GM18526 (cell line): ENCODE results near the gene RYR3.

Experiments
- POLR2A ChIP-seq: IDR thresholded peaks from 3 replicates; pipeline ENCODE4 v1.6.1; 2011; ENCODE audit not compliant: insufficient read length; ENCODE audit errors: extremely low read depth

RYR3 gene

GRCh38 chr15:33398555-33398954 is 87.8 kb downstream of the RYR3 start:
- no peak for TF ChIP-seq POLR2A

- no peak for TF ChIP-seq POLR2A
Observed at GRCh38 chr15:33400941-33401340, 90.2 kb downstream of the RYR3 start.

- no peak for TF ChIP-seq POLR2A
Observed at GRCh38 chr15:33402600-33402999, 91.8 kb downstream of the RYR3 start.

GRCh38 chr15:33405096-33405495 is 94.3 kb downstream of the RYR3 start:
- no peak for TF ChIP-seq POLR2A

- TF ChIP-seq POLR2A = no peak
Observed at GRCh38 chr15:33411596-33412540, 101.1 kb downstream of the RYR3 start.

GRCh38 chr15:33419701-33420100 is 108.9 kb downstream of the RYR3 start:
- TF ChIP-seq POLR2A = no peak

GRCh38 chr15:33424025-33424424 is 113.3 kb downstream of the RYR3 start:
- no peak for TF ChIP-seq POLR2A

- no peak for TF ChIP-seq POLR2A
Observed at GRCh38 chr15:33425142-33425541, 114.4 kb downstream of the RYR3 start.

GRCh38 chr15:33430577-33430976 is 119.8 kb downstream of the RYR3 start:
- no peak for TF ChIP-seq POLR2A

GRCh38 chr15:33433821-33434220 is 123.1 kb downstream of the RYR3 start:
- no peak for TF ChIP-seq POLR2A

GRCh38 chr15:33438396-33438795 is 127.6 kb downstream of the RYR3 start:
- no peak for TF ChIP-seq POLR2A

- TF ChIP-seq POLR2A = no peak
Observed at GRCh38 chr15:33440900-33441299, 130.1 kb downstream of the RYR3 start.

- TF ChIP-seq POLR2A = no peak
Observed at GRCh38 chr15:33442449-33442848, 131.7 kb downstream of the RYR3 start.

GRCh38 chr15:33443708-33444107 is 132.9 kb downstream of the RYR3 start:
- no peak for TF ChIP-seq POLR2A

- TF ChIP-seq POLR2A = no peak
Observed at GRCh38 chr15:33445984-33446383, 135.2 kb downstream of the RYR3 start.

GRCh38 chr15:33448151-33448550 is 137.4 kb downstream of the RYR3 start:
- no peak for TF ChIP-seq POLR2A
